GM21515 (cell line): ENCODE results near the gene STK10.

Experiments used
- ATAC-seq: cut with Tn5 transposase; IDR thresholded peaks from one replicate; pipeline ENCODE4 v1.9.1; 2021; ENCODE audit not compliant: unreplicated experiment

Gene STK10

GRCh38 chr5:172091956-172092732 is 95.9 kb downstream of the STK10 start:
- no peak for ATAC-seq

GRCh38 chr5:172090976-172091547 is 97.0 kb downstream of the STK10 start:
- ATAC-seq: no peak

- ATAC-seq: no peak
Observed at GRCh38 chr5:172089298-172090117, 98.5 kb downstream of the STK10 start.

GRCh38 chr5:172088801-172089200 is 99.2 kb downstream of the STK10 start:
- no peak for ATAC-seq

- ATAC-seq: no peak
Observed at GRCh38 chr5:172086194-172086975, 101.6 kb downstream of the STK10 start.

- ATAC-seq: no peak
Observed at GRCh38 chr5:172085738-172086137, 102.3 kb downstream of the STK10 start.

GRCh38 chr5:172082180-172082579 is 105.8 kb downstream of the STK10 start:
- ATAC-seq: no peak

GRCh38 chr5:172079876-172080275 is 108.1 kb downstream of the STK10 start:
- ATAC-seq: no peak

- no peak for ATAC-seq
Observed at GRCh38 chr5:172078726-172079345, 109.2 kb downstream of the STK10 start.

GRCh38 chr5:172077664-172078425 is 110.2 kb downstream of the STK10 start:
- no peak for ATAC-seq

GRCh38 chr5:172076761-172077244 is 111.2 kb downstream of the STK10 start:
- no peak for ATAC-seq

- no peak for ATAC-seq
Observed at GRCh38 chr5:172075656-172076055, 112.4 kb downstream of the STK10 start.

- no peak for ATAC-seq
Observed at GRCh38 chr5:172074896-172075295, 113.1 kb downstream of the STK10 start.

- no peak for ATAC-seq
Observed at GRCh38 chr5:172071309-172071875, 116.6 kb downstream of the STK10 start.

GRCh38 chr5:172065431-172066065 is 122.5 kb downstream of the STK10 start:
- no peak for ATAC-seq

- no peak for ATAC-seq
Observed at GRCh38 chr5:172064766-172065165, 123.3 kb downstream of the STK10 start.

- ATAC-seq: no peak
Observed at GRCh38 chr5:172064358-172064757, 123.7 kb downstream of the STK10 start.

GRCh38 chr5:172063463-172064235 is 124.4 kb downstream of the STK10 start:
- ATAC-seq: no peak
